HEK293T (cell line): ENCODE measurements around the gene RABGAP1L.

ENCODE experiments used
- CTCF ChIA-PET: fragments of 350-600 bp; formaldehyde crosslinking; extraction: SDS; loops from one replicate; lab custom pipeline; 2021; ENCODE audit warnings: antibody characterized with exemption, inconsistent platforms; lab: Yijun Ruan, JAX
- POLR2A ChIA-PET: fragments of 350-600 bp; formaldehyde crosslinking; extraction: SDS; loops from one replicate; lab custom pipeline; 2020; ENCODE audit warnings: antibody characterized with exemption, inconsistent platforms; lab: Yijun Ruan, JAX
- DNase-seq: peaks from one replicate; pipeline ENCODE4 v3.0.0; 2012; ENCODE audit warnings: mixed read lengths; ENCODE audit errors: extremely low spot score
- ARNT ChIP-seq: fragments of 450-650 bp; IDR thresholded peaks from 2 replicates; pipeline ENCODE4 v1.6.1; 2017; ENCODE audit warnings: mild to moderate bottlenecking
- BHLHE40 ChIP-seq: fragments of 450-650 bp; IDR thresholded peaks from 2 replicates; pipeline ENCODE4 v1.6.1; 2016; ENCODE audit warnings: mild to moderate bottlenecking, moderate library complexity, borderline replicate concordance
- CTBP1 ChIP-seq: fragments of 450-650 bp; IDR thresholded peaks from 2 replicates; pipeline ENCODE4 v1.6.1; 2016; ENCODE audit warnings: borderline replicate concordance
- ELF4 ChIP-seq: fragments of 450-650 bp; IDR thresholded peaks from 2 replicates; pipeline ENCODE4 v1.6.1; 2017; ENCODE audit warnings: antibody characterized with exemption
- FOXA1 ChIP-seq: fragments of 450-650 bp; IDR thresholded peaks from 2 replicates; pipeline ENCODE4 v1.6.1; 2016; ENCODE audit warnings: mild to moderate bottlenecking
- FOXK2 ChIP-seq: fragments of 450-650 bp; IDR thresholded peaks from 2 replicates; pipeline ENCODE4 v1.6.1; 2016; ENCODE audit warnings: mild to moderate bottlenecking
- FOXM1 ChIP-seq: fragments of 450-650 bp; IDR thresholded peaks from 2 replicates; pipeline ENCODE4 v1.6.1; 2017; ENCODE audit warnings: mild to moderate bottlenecking, borderline replicate concordance
- HDGF ChIP-seq: fragments of 450-650 bp; IDR thresholded peaks from 2 replicates; pipeline ENCODE4 v1.6.1; 2017; ENCODE audit warnings: antibody characterized with exemption, borderline replicate concordance
- L3MBTL2 ChIP-seq: fragments of 450-650 bp; conservative IDR thresholded peaks from 2 replicates; pipeline ENCODE4 v1.6.1; 2016; ENCODE audit warnings: mild to moderate bottlenecking
- LEF1 ChIP-seq: fragments of 450-650 bp; IDR thresholded peaks from 2 replicates; pipeline ENCODE4 v1.6.1; 2017; ENCODE audit warnings: mild to moderate bottlenecking, borderline replicate concordance
- NFRKB ChIP-seq: fragments of 450-650 bp; IDR thresholded peaks from 2 replicates; pipeline ENCODE4 v1.6.1; 2016; ENCODE audit warnings: mild to moderate bottlenecking, moderate library complexity
- SP1 ChIP-seq: fragments of 450-650 bp; IDR thresholded peaks from 2 replicates; pipeline ENCODE4 v1.6.1; 2017
- SUZ12 ChIP-seq: fragments of 450-650 bp; IDR thresholded peaks from 2 replicates; pipeline ENCODE4 v1.6.1; 2016; ENCODE audit warnings: mild to moderate bottlenecking
- TARDBP ChIP-seq: fragments of 450-650 bp; IDR thresholded peaks from 2 replicates; pipeline ENCODE4 v1.6.1; 2016
- ZNF384 ChIP-seq: fragments of 450-650 bp; IDR thresholded peaks from 2 replicates; pipeline ENCODE4 v1.6.1; 2016
- TF ChIP-seq, protein P1 (sequence below): fragments of 450-650 bp; IDR thresholded peaks from 2 replicates; pipeline ENCODE4 v1.6.1; 2016

The RABGAP1L gene

DNA sequence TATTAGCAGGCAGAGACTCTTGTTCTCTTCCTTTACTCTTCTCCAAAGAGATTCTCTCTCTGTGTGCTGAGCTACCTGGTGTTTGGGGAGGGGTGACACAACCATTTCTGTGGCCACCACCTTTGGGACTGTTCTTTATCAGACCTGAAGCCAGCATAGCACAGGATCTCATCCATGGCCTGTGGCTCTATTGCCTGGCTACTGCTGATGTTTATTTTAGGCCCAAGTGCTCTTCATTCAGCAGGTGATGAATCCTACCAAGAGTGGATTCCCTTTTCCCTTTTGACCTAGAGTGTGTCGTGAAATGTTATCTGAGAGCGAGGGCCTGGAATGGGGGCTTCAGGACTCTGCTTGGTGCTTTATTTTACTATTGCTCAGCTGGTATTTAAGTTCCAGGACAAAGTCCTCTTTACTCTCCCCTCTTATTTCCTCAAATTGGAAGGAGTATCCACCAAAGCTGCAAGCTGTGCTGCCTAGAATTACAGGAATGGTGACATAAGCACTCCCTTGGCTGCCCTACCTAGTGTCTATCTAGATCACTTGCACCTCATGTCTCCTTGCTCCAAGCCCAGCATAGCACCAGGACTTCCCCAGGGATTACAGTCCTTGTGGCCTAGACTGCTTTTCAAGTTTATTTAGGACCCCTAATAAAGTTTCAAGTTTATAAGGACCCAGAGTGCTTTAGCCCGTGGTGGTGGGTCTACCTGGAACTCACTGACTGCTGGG is 193.7 kb downstream of the RABGAP1L start:
- ChIA-PET POLR2A (no interaction called here), CTCF (no interaction called here)
- no peak for DNase-seq
- TF ChIP-seq LEF1 (no peak), CTBP1 (no peak), ELF4 (no peak)

GRCh38 chr1:174358344-174358743 is 199.0 kb downstream of the RABGAP1L start:
- DNase-seq = no peak

DNA sequence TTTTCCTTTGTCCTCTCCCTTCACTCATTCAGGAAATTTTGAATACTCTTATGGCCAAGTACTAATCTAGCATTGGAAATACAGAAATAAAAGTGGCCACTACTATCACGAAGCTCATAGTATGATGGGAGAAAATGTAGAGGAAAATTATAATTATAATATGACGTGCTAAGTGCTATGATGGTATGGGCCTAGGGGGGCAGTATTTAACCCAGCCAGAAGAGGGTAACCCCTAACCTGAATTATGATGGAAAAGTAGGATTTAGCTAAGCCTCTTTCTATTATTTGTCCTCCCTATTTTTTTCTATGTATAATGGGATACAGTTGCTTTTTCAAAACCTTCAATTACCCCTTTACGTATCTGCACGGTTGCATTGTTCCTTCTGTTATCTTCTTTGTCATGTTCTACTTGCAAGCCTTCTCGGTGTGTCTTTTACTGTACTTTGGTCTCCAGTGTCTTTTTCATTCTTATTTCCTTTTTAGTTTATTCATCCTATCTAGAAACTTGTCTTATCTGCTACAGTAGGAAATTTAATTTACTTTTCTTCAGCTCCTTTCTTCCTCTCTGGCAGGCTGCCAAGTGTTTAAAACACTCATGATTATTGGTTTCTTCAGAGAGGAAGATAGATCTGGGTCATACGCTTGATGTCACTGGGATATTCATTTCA is 199.6 kb downstream of the RABGAP1L start:
- CTCF ChIA-PET = no interaction called here
- TF ChIP-seq NFRKB (no peak), ZNF384 (no peak), TARDBP (no peak), L3MBTL2 (no peak), FOXK2 (no peak), ARNT (no peak), SUZ12 (no peak)
- TF ChIP-seq, protein P1, sequence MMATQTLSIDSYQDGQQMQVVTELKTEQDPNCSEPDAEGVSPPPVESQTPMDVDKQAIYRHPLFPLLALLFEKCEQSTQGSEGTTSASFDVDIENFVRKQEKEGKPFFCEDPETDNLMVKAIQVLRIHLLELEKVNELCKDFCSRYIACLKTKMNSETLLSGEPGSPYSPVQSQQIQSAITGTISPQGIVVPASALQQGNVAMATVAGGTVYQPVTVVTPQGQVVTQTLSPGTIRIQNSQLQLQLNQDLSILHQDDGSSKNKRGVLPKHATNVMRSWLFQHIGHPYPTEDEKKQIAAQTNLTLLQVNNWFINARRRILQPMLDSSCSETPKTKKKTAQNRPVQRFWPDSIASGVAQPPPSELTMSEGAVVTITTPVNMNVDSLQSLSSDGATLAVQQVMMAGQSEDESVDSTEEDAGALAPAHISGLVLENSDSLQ = no peak
- POLR2A ChIA-PET = no interaction called here
- DNase-seq = no peak

More at GRCh38 chr1:174358344-174358743, 199.0 kb downstream of the RABGAP1L start:
- TF ChIP-seq L3MBTL2 (no peak), FOXM1 (no peak), LEF1 (no peak), ELF4 (no peak), TARDBP (no peak), SUZ12 (no peak)
- ChIA-PET POLR2A (no interaction called here), CTCF (no interaction called here)

DNA sequence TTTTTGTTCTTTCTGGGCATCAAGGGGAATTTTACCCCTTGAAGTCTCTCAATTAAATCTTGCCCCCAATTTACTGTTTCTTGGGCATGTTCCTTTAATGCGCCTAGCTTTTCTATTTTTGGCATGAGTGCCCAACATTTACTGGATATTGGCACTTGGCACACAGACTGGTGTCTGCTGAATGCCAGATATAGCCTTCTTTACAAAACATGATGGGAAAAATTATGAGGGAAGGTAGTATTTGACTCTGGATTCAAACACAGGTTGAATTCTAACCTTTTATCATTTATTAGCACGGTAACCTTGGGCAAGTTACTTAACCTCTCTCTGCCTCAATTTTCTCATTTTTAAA is 200.1 kb downstream of the RABGAP1L start:
- CTCF ChIA-PET = no interaction called here
- TF ChIP-seq TARDBP = no peak
- TF ChIP-seq SUZ12 = no peak
- TF ChIP-seq FOXM1 = no peak
- TF ChIP-seq ARNT = no peak
- TF ChIP-seq ELF4 = no peak
- TF ChIP-seq SP1 = no peak
- no peak for TF ChIP-seq NFRKB
- TF ChIP-seq CTBP1 = no peak
- no peak for TF ChIP-seq HDGF
- no peak for TF ChIP-seq FOXA1
- TF ChIP-seq ZNF384 = no peak
- no peak for TF ChIP-seq L3MBTL2
- TF ChIP-seq LEF1 = no peak
- DNase-seq = no peak
- POLR2A ChIA-PET = no interaction called here

DNA sequence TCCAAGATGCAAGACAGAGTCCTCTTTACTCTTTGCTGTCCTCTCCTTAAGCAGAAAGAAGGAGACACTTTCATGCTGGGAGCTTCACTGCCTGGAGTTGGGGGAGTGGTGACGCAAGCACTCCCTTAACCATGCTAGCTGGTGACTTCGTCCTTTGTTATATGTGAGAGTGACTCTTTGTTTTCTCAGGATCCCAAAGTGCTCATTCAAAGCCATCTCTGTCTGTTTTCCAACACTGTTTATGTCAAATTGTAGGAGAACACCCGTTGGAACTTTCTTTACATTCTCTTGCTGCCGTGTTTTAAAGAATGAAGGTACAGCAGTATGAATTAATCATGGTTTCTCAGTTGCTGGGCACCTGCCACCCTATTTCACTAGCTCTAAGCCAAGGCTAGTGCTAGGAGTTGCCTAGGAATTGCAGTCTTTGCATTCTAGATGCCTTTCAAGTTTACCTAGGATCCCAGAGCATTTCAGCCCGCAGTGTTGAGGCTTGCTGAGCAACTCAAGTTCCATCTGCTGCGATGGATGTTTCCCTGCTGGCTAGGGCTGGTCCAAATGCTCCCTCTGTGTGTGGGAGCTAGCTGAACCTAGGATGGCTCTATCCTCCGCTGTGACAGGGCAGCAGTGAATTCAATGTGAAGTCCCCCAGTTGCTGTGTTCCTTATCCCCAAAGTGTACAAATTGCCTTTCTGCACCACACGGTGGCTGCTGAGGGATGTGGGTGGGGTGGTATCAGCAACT is 205.8 kb downstream of the RABGAP1L start:
- TF ChIP-seq FOXM1 (no peak), ARNT (no peak), TARDBP (no peak), CTBP1 (no peak), FOXK2 (no peak), L3MBTL2 (no peak), SUZ12 (no peak), SP1 (no peak), HDGF (no peak), LEF1 (no peak), ELF4 (no peak)
- ChIA-PET POLR2A (no interaction called here), CTCF (interaction anchor here (0.5 kb wide), 1 partner anchor 163 kb away, joined by 5 read pairs; no protein-coding TSS in a partner anchor)
- DNase-seq = no peak

GRCh38 chr1:174366946-174367345 is 207.6 kb downstream of the RABGAP1L start:
- POLR2A ChIA-PET = no interaction called here
- TF ChIP-seq BHLHE40 = no peak
- TF ChIP-seq ELF4 = no peak
- TF ChIP-seq FOXK2 = no peak
- TF ChIP-seq NFRKB = no peak
- no peak for TF ChIP-seq HDGF
- no peak for TF ChIP-seq SUZ12
- TF ChIP-seq, protein P1 = no peak
- TF ChIP-seq FOXA1 = no peak
- no peak for TF ChIP-seq L3MBTL2
- TF ChIP-seq LEF1 = no peak
- CTCF ChIA-PET = no interaction called here
- DNase-seq = no peak

GRCh38 chr1:174367892-174368291 is 208.6 kb downstream of the RABGAP1L start:
- ChIA-PET POLR2A (no interaction called here), CTCF (interaction anchor here (0.6 kb wide), 1 partner anchor 55 kb away, joined by 4 read pairs; no protein-coding TSS in a partner anchor)
- DNase-seq = no peak
- TF ChIP-seq TARDBP = no peak
- no peak for TF ChIP-seq ARNT
- TF ChIP-seq FOXA1 = no peak
- TF ChIP-seq BHLHE40 = no peak
- no peak for TF ChIP-seq FOXM1
- no peak for TF ChIP-seq ELF4
